ENCODE data around the gene NFIA.

The NFIA gene

DNA sequence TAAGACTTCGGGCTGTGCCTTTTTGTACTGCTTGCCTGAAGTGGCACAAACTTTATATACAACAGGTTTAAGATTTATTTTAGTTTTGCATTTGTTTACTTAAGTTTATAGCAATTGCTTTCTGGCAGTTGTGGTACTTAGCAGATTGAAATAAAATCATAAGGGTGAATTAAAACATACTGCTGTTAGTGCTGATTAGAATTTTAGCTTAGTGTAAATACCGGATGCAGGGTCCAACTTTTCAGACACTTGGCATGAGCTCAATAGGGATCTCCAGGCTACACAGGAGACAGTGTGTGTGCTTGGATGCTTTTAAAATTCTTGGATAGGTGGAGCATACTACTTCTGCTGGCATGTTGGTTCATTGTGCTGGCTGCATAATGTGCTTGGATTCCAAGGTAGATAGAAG lies 159.6 kb downstream of the NFIA start:
- no peak overlapping the region for H3K4me3 Mint-ChIP-seq

GRCh38 chr1:61244114-61244513 lies 161.8 kb downstream of the NFIA start:
- peak overlapping the region in 2 of 3 experiments; percentile 1 to 7 for H3K4me3 Mint-ChIP-seq
- TF ChIP-seq, protein P1, sequence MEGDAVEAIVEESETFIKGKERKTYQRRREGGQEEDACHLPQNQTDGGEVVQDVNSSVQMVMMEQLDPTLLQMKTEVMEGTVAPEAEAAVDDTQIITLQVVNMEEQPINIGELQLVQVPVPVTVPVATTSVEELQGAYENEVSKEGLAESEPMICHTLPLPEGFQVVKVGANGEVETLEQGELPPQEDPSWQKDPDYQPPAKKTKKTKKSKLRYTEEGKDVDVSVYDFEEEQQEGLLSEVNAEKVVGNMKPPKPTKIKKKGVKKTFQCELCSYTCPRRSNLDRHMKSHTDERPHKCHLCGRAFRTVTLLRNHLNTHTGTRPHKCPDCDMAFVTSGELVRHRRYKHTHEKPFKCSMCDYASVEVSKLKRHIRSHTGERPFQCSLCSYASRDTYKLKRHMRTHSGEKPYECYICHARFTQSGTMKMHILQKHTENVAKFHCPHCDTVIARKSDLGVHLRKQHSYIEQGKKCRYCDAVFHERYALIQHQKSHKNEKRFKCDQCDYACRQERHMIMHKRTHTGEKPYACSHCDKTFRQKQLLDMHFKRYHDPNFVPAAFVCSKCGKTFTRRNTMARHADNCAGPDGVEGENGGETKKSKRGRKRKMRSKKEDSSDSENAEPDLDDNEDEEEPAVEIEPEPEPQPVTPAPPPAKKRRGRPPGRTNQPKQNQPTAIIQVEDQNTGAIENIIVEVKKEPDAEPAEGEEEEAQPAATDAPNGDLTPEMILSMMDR (IDR thresholded peaks at IDR 0.05; ENCODE audit: unreplicated experiment in 3 of 3): no peak
- H3K9me3 Mint-ChIP-seq: no peaks in the 10 kb centered on the region
- H3K27me3 Mint-ChIP-seq (ENCODE audit: low read depth): no peaks in the 10 kb centered on the region
- peaks cover 58% of the 10 kb centered on the region for H3K4me1 Mint-ChIP-seq
- H3K27ac Mint-ChIP-seq: peak overlapping the region in 2 of 3 experiments; percentile 79 to 80
- H3K36me3 Mint-ChIP-seq (ENCODE audit: low read depth): no peaks in the 10 kb centered on the region

More for the DNA sequence above, 159.6 kb downstream of the NFIA start:
- Mint-ChIP-seq H3K27me3 (ENCODE audit: low read depth) (no peaks in the 10 kb centered on the region), H3K9me3 (no peaks in the 10 kb centered on the region), H3K4me1 (peaks cover 67% of the 10 kb centered on the region), H3K36me3 (ENCODE audit: low read depth) (no peaks in the 10 kb centered on the region), H3K27ac (peak overlapping the region; percentile 7 to 65 (median 54))
- TF ChIP-seq, protein P1 (IDR thresholded peaks at IDR 0.05; ENCODE audit: unreplicated experiment in 3 of 3): no peak

GRCh38 chr1:61245696-61246400 lies 163.5 kb downstream of the NFIA start:
- Mint-ChIP-seq H3K27ac (peak overlapping the region; percentile 62 to 89 (median 84)), H3K27me3 (ENCODE audit: low read depth) (no peaks in the 10 kb centered on the region), H3K9me3 (no peaks in the 10 kb centered on the region), H3K4me3 (no peak overlapping the region), H3K36me3 (ENCODE audit: low read depth) (no peaks in the 10 kb centered on the region), H3K4me1 (peaks cover 61% of the 10 kb centered on the region)
- TF ChIP-seq, protein P1 (IDR thresholded peaks at IDR 0.05; ENCODE audit: unreplicated experiment in 3 of 3): no peak

- H3K4me1 Mint-ChIP-seq: peaks cover 50% of the 10 kb centered on the region
- no peaks in the 10 kb centered on the region for H3K36me3 Mint-ChIP-seq (ENCODE audit: low read depth)
- H3K9me3 Mint-ChIP-seq: no peaks in the 10 kb centered on the region
- TF ChIP-seq, protein P1 (IDR thresholded peaks at IDR 0.05; ENCODE audit: unreplicated experiment in 3 of 3): no peak
- H3K27ac Mint-ChIP-seq: peak overlapping the region in 1 of 3 experiments; percentile 18
- H3K4me3 Mint-ChIP-seq: no peak overlapping the region
- no peaks in the 10 kb centered on the region for H3K27me3 Mint-ChIP-seq (ENCODE audit: low read depth)
Observed at GRCh38 chr1:61247051-61247825, 164.9 kb downstream of the NFIA start.

GRCh38 chr1:61247881-61248752 lies 165.8 kb downstream of the NFIA start:
- Mint-ChIP-seq H3K9me3 (no peaks in the 10 kb centered on the region), H3K36me3 (ENCODE audit: low read depth) (no peaks in the 10 kb centered on the region), H3K27ac (peak overlapping the region in 2 of 3 experiments; percentile 18 to 31), H3K4me1 (peaks cover 50% of the 10 kb centered on the region), H3K4me3 (no peak overlapping the region), H3K27me3 (ENCODE audit: low read depth) (no peaks in the 10 kb centered on the region)
- TF ChIP-seq, protein P1 (IDR thresholded peaks at IDR 0.05; ENCODE audit: unreplicated experiment in 3 of 3): no peak

Measured in nephron (organoid).